ENCODE results near the gene OR5F1.

Gene OR5F1

DNA sequence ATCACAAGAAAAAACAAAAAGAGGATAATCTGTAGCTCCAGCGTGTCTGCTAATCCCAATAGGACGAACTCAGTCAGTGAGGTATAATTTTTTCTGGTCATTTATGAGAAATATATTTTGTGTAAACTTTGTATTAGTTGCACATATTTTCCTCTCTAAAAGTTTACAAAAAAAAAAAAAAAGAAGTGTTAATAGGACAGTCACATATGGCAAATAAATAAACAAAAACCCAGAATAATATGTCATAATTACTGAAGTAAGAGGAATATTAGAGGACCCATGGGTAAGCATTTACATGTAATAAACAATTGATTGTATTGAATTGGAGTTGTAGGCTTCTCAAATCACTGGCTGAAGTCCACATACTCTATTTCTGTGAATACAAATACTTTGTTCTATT is at the start of gene OR5F1:
Gene OR5F1, minus strand, starts transcription at position 101 of the 400 bp plus-strand sequence. Its CDS starts 0 bp downstream, at position 101.
- no peak within 1 kb of the TSS for H3K9ac ChIP-seq (ENCODE audit: insufficient read length, low read depth)
- no peak for TF ChIP-seq YY1 (IDR thresholded peaks at IDR 0.05; ENCODE audit: insufficient read depth, insufficient read length)
- no peak for TF ChIP-seq ZNF274 (IDR thresholded peaks at IDR 0.05; ENCODE audit: low read depth, low read length)
- no peak for TF ChIP-seq SUZ12 (IDR thresholded peaks at IDR 0.05; ENCODE audit: extremely low read depth, insufficient read depth, insufficient read length)
- no peaks in the 10 kb centered on the region for H3K4me1 ChIP-seq (ENCODE audit: insufficient read depth, insufficient read length)
- H3K9me3 ChIP-seq (ENCODE audit: insufficient read depth, low read length): 0 out of 2 replicates have a peak, but pooled peaks cover 7% of the 10 kb centered on the region
- H3K4me3 ChIP-seq (ENCODE audit: insufficient read length, low read depth): no peak within 1 kb of the TSS
- no peaks in the 10 kb centered on the region for H3K27me3 ChIP-seq (ENCODE audit: insufficient read depth, insufficient read length)
- H3K36me3 ChIP-seq (ENCODE audit: insufficient read depth, insufficient read length, low read length): no peaks in the 10 kb centered on the region
- no peak for DNase-seq (ENCODE audit: low read depth, low spot score)

DNA sequence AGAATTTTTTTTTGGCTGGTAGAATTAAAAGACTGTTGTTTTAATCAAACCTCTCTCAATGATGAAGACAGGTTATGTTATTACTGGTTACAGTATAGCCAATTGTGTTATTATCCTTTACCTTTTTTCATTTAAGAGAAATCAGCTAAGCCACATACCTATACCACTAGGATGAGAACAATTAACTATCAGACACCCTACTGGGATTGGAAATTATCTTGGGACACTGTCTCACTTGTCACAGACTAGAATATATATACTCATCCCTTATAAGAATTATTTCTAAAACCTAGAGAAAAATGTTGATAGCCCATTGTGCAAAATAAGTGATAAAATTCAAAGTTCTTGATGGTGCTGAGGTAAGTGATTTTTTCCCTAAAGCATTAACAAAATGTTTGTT is 32.9 kb upstream of the OR5F1 start, which contains the start of gene OR5AS1:
Gene OR5AS1, plus strand, starts transcription at position 301 of the 400 bp plus-strand sequence. CDS start 2,765 bp downstream, outside the sequence.
- Histone ChIP-seq H3K27me3 (ENCODE audit: insufficient read depth, insufficient read length) (no peaks in the 10 kb centered on the region), H3K9me3 (ENCODE audit: insufficient read depth, low read length) (no peaks in the 10 kb centered on the region), H3K36me3 (ENCODE audit: insufficient read depth, insufficient read length, low read length) (no peaks in the 10 kb centered on the region), H3K4me3 (ENCODE audit: insufficient read length, low read depth) (no peak within 1 kb of the TSS), H3K4me1 (ENCODE audit: insufficient read depth, insufficient read length) (no peaks in the 10 kb centered on the region), H3K9ac (ENCODE audit: insufficient read length, low read depth) (no peak within 1 kb of the TSS)
- no peak for TF ChIP-seq ZNF274 (IDR thresholded peaks at IDR 0.05; ENCODE audit: low read depth, low read length)
- no peak for TF ChIP-seq YY1 (IDR thresholded peaks at IDR 0.05; ENCODE audit: insufficient read depth, insufficient read length)
- no peak for TF ChIP-seq SUZ12 (IDR thresholded peaks at IDR 0.05; ENCODE audit: extremely low read depth, insufficient read depth, insufficient read length)
- DNase-seq (ENCODE audit: low read depth, low spot score): no peak

DNA sequence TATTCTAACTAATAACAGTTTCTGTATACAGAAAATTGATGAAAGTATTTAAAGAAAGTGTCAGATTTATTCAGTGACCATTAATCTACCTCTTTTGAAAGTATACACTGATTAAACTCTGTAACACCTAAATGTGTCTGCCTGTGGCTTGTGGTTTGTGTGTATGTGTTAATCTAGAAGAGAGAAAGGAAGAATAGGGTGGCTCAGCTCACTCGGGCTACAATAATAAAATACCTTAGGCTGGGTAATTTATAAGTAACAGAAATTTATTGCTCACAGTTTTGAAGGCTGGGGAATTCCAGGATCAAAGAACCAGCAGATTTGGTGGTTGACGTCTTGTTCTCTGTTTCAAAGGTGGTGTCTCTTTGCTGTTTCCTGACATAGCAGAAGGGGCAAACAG is 19.4 kb upstream of the OR5F1 start:
- no peak overlapping the region for H3K4me3 ChIP-seq (ENCODE audit: insufficient read length, low read depth)
- TF ChIP-seq ZNF274 (IDR thresholded peaks at IDR 0.05; ENCODE audit: low read depth, low read length): no peak
- no peaks in the 10 kb centered on the region for H3K36me3 ChIP-seq (ENCODE audit: insufficient read depth, insufficient read length, low read length)
- no peaks in the 10 kb centered on the region for H3K27me3 ChIP-seq (ENCODE audit: insufficient read depth, insufficient read length)
- no peak for DNase-seq (ENCODE audit: low read depth, low spot score)
- H3K9me3 ChIP-seq (ENCODE audit: insufficient read depth, low read length): peaks cover 1% of the 10 kb centered on the region; the same call in 1 of the 2 replicates
- H3K4me1 ChIP-seq (ENCODE audit: insufficient read depth, insufficient read length): no peaks in the 10 kb centered on the region
- H3K9ac ChIP-seq (ENCODE audit: insufficient read length, low read depth): no peak overlapping the region

DNA sequence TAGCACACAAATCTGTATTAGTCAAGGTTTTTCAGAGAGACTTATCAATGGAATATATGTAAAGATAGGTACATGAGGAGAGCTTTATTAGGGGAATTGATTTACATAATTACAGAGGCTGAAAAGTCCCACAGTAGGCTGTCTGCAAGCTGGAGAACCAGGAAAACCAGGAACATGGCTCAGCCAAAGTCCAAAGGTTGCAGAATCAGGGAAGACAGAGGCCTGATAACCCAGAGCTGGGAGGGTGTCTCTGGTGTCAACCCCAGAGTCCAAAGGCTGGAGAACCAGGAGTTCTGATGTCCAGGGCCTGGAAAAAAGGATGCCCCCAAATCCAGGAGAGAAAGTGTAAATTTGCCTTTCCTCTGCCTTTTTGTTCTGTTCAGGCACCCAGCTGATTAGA is 16.3 kb upstream of the OR5F1 start:
- H3K9me3 ChIP-seq (ENCODE audit: insufficient read depth, low read length): peaks cover 8% of the 10 kb centered on the region; the same call in 1 of the 2 replicates
- H3K9ac ChIP-seq (ENCODE audit: insufficient read length, low read depth): no peak overlapping the region
- H3K27me3 ChIP-seq (ENCODE audit: insufficient read depth, insufficient read length): no peaks in the 10 kb centered on the region
- TF ChIP-seq SUZ12 (IDR thresholded peaks at IDR 0.05; ENCODE audit: extremely low read depth, insufficient read depth, insufficient read length) (no peak), ZNF274 (IDR thresholded peaks at IDR 0.05; ENCODE audit: low read depth, low read length) (no peak)
- H3K36me3 ChIP-seq (ENCODE audit: insufficient read depth, insufficient read length, low read length): no peaks in the 10 kb centered on the region
- DNase-seq (ENCODE audit: low read depth, low spot score): no peak
- H3K4me3 ChIP-seq (ENCODE audit: insufficient read length, low read depth): no peak overlapping the region
- no peaks in the 10 kb centered on the region for H3K4me1 ChIP-seq (ENCODE audit: insufficient read depth, insufficient read length)

- Histone ChIP-seq H3K36me3 (ENCODE audit: insufficient read depth, insufficient read length, low read length) (no peaks in the 10 kb centered on the region), H3K4me1 (ENCODE audit: insufficient read depth, insufficient read length) (no peaks in the 10 kb centered on the region), H3K9me3 (ENCODE audit: insufficient read depth, low read length) (no peaks in the 10 kb centered on the region), H3K27me3 (ENCODE audit: insufficient read depth, insufficient read length) (no peaks in the 10 kb centered on the region), H3K4me3 (ENCODE audit: insufficient read length, low read depth) (no peak overlapping the region), H3K9ac (ENCODE audit: insufficient read length, low read depth) (no peak overlapping the region)
- no peak for DNase-seq (ENCODE audit: low read depth, low spot score)
- TF ChIP-seq SUZ12 (IDR thresholded peaks at IDR 0.05; ENCODE audit: extremely low read depth, insufficient read depth, insufficient read length) (no peak), ZNF274 (IDR thresholded peaks at IDR 0.05; ENCODE audit: low read depth, low read length) (no peak), YY1 (IDR thresholded peaks at IDR 0.05; ENCODE audit: insufficient read depth, insufficient read length) (no peak)
These were observed 23.5 kb downstream of the OR5F1 start for GRCh38 chr11:55970935-55971334.

GRCh38 chr11:55969845-55970244 is 24.6 kb downstream of the OR5F1 start, which contains the start of gene OR10AG1:
Gene OR10AG1 (minus strand): TSS chr11:55969945. CDS start chr11:55969907, 38 bp downstream.
- Histone ChIP-seq H3K9ac (ENCODE audit: insufficient read length, low read depth) (no peak within 1 kb of the TSS), H3K36me3 (ENCODE audit: insufficient read depth, insufficient read length, low read length) (no peaks in the 10 kb centered on the region), H3K4me1 (ENCODE audit: insufficient read depth, insufficient read length) (no peaks in the 10 kb centered on the region), H3K27me3 (ENCODE audit: insufficient read depth, insufficient read length) (no peaks in the 10 kb centered on the region), H3K9me3 (ENCODE audit: insufficient read depth, low read length) (no peaks in the 10 kb centered on the region), H3K4me3 (ENCODE audit: insufficient read length, low read depth) (no peak within 1 kb of the TSS)
- DNase-seq (ENCODE audit: low read depth, low spot score): no peak
- TF ChIP-seq ZNF274 (IDR thresholded peaks at IDR 0.05; ENCODE audit: low read depth, low read length) (no peak), SUZ12 (IDR thresholded peaks at IDR 0.05; ENCODE audit: extremely low read depth, insufficient read depth, insufficient read length) (no peak), YY1 (IDR thresholded peaks at IDR 0.05; ENCODE audit: insufficient read depth, insufficient read length) (no peak)

GRCh38 chr11:55967914-55968313 is 26.5 kb downstream of the OR5F1 start:
- Histone ChIP-seq H3K9ac (ENCODE audit: insufficient read length, low read depth) (no peak overlapping the region), H3K36me3 (ENCODE audit: insufficient read depth, insufficient read length, low read length) (no peaks in the 10 kb centered on the region), H3K4me3 (ENCODE audit: insufficient read length, low read depth) (no peak overlapping the region), H3K9me3 (ENCODE audit: insufficient read depth, low read length) (no peaks in the 10 kb centered on the region), H3K4me1 (ENCODE audit: insufficient read depth, insufficient read length) (no peaks in the 10 kb centered on the region), H3K27me3 (ENCODE audit: insufficient read depth, insufficient read length) (no peaks in the 10 kb centered on the region)
- TF ChIP-seq ZNF274 (IDR thresholded peaks at IDR 0.05; ENCODE audit: low read depth, low read length): no peak
- no peak for TF ChIP-seq SUZ12 (IDR thresholded peaks at IDR 0.05; ENCODE audit: extremely low read depth, insufficient read depth, insufficient read length)
- TF ChIP-seq YY1 (IDR thresholded peaks at IDR 0.05; ENCODE audit: insufficient read depth, insufficient read length): no peak
- DNase-seq (ENCODE audit: low read depth, low spot score): no peak

All from NT2/D1 (cell line).